NCI-H128 (cell line): ENCODE data around the gene POMP.
"Not testable (repeated sequence)": the region's sequence is repeated elsewhere in the genome, so short reads cannot be mapped to it uniquely, and the experiment has no call there.

Experiments
- DNase-seq: peaks from one replicate; lab custom pipeline; 2025; ENCODE audit not compliant: unreplicated experiment; lab: John Stamatoyannopoulos, UW

POMP gene

DNA sequence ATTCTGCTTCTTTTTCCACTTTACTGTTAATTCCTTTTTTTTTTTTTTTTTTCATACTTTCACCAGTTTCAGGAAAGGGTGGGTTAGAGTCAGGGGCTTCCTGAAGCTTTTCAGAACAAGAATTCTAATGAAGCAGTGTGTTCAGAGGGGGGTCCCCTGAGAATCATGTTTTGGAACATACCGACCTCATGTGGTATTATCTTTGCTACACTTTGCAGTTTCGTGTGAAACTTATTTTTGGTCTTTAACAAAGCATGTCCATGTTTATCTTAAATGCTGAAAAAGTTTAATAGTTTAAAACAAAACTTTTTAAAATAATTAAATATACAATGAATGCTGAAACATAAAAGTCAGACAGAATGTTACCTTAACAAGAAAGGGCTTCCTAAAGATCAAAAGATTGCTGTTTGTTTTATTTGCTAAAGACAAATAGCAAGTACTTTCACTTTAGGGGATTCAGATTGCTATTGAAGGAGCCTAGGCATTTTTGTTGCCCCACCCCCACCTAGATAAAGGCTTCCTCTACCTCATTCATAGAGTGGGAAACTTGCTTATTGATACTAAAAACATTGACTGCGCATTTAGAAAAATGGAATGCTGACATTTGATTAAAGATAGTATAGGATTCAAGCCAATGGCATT is 21.1 kb upstream of the POMP start:
- no peak for DNase-seq

- DNase-seq = no peak
Observed at GRCh38 chr13:28638756-28639155, 20.2 kb upstream of the POMP start.

- no peak for DNase-seq
Observed at GRCh38 chr13:28640861-28641599, 17.9 kb upstream of the POMP start.

DNA sequence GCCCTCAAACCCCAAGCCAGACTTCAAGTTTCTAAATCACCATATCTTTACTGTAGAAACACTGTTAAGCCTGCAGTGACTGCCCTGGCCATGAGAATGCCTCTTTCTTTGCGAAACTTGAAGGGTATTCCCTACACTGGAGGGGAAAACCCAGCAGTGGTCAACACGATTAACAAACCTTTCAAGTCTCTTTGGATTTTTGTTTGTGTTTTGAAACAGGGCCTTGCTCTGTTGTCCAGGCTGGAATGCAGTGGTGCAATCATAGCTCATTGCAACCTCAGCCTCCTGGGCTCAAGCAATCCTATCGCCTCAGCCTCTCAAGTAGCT is 17.4 kb upstream of the POMP start:
- no peak for DNase-seq

DNA sequence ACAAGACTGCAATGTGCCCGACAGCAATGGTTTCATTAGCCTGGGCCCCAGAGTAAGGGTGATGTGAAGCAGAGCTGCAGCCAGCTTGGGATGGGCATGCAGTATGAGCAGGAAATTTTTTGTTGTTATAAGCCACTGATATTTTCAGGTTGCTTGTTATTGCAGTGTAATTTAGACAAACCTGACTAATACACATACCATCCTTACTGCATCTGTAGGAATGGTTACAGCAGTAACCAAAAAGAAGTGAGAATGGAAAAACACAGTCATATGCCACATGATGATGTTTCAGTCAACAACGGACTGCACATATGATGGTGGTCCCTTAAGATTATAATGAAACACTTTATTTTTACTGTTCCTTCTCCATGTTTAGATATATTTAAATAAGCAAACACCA is 8.6 kb upstream of the POMP start:
- DNase-seq = no peak

DNA sequence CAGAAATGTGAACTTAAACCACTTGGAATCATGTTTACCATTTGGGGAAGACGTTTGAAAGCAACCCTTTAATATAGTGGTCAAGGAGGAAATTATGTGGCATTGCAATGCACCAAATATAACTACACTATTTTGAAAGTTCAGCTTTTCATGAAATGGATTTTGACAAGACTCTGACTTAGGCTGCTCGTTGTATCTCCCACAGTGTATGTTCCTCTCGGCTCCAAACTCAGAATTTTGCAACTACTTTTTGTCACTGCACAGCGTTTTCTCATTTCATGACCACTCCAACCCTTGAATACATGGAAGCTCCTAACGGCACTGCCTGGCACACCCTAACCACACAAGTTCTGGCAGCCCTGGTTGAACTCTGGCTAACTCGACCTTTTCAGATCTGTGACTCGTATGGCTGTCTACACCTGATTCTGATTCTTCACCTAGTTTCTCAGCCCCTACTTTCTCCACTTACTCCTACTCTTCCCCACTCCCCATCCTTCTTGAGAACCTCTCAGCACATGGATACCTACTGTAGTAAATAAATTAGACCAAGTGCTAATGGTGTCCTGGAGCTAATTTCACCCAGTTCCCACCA is 7.0 kb upstream of the POMP start:
- no peak for DNase-seq

GRCh38 chr13:28653111-28653510 is 5.8 kb upstream of the POMP start:
- DNase-seq = no peak

- no peak for DNase-seq
Observed at GRCh38 chr13:28654276-28654675, 4.7 kb upstream of the POMP start.

GRCh38 chr13:28655561-28655960 is 3.4 kb upstream of the POMP start:
- DNase-seq = no peak

DNA sequence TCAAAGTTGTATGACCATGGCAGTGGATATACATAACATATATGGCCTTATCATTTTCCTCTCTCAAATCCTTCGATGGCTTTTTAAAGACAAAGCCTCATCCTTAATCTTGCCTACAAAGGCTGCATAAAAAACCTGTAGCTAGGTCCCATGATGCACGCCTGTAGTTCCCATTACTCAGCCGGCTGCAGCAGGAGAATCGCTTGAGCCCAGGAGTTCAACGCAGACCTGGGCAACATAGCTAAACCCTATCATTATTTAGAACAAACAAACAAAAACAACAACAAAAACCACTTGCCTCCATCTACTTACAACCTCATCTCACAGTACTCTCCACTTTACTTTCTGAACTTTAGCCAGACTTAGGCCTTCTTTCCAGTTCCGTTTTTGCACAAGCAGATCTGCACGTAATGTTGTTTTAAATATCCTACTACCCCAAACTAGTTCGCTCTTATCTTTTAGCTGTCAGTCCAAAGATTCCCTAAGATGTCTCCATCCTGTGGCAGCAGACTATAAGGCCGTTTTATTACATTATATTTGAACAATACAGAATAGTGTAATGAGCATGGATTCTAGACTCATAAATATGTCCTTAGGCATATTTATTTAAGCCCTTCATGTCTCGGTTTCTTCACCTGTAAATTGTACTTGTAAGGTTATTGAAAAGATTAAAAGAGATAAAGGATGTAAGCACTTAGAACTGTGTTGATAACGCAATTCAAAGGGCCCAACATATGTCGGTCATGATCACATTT is 969 bp upstream of the POMP start:
- no peak for DNase-seq

DNA sequence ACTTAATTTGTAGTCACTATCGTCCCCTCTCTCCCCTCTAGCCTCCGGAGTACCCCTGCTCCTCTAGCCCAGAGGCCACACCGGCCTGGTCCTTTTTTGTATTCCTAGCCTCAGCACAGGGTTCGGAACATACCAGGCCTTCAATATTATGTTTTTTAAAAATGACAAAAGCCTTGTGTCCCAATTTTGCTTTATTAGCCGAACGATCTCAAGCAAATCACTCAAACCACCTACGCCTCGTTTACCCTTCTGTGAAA is 463 bp upstream of the POMP start:
- DNase-seq = no peak

DNA sequence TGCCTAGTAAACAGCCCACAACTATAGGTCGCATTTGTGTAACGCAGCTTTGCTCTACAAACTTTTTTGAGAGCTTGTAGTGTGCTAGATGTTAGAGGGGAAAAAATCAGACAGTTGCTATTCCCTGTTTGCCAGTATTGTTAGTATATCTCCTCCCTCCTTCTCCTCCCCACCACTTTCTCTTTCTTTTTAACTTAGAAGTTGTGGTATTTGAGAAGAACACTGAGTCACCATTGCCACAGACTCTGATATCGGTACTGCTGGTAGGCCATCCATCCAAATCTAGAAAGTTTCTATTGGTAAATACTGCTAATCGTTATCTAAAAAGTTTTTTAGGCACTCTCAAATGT is 666 bp downstream of the POMP start:
- DNase-seq = no peak

- no peak for DNase-seq
Observed at GRCh38 chr13:28666897-28667488, 8.1 kb downstream of the POMP start.

GRCh38 chr13:28671126-28671792 is 12.3 kb downstream of the POMP start:
- no peak for DNase-seq

- no peak for DNase-seq
Observed at GRCh38 chr13:28678809-28679208, 19.9 kb downstream of the POMP start.

GRCh38 chr13:28679628-28680027 is 20.7 kb downstream of the POMP start:
- DNase-seq = no peak

DNA sequence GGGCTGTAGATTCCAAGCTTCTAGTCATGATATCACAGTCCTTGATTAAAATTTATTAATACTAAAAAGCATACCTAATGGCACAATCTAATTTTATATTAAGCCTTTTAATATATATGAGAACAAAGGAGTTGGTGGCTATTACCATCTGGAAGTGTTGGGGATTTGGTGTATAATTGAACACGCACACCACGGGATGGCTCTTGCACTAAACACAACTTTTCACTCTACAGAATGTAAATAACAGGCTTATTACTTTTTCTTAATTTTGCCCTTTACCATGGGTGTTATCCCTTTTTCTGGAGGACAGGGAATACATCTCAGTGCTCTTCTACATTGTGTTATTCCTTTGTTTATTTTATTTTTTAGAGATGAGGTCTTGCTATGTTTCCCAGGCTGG is 21.6 kb downstream of the POMP start:
- no peak for DNase-seq

GRCh38 chr13:28683169-28683568 is 24.2 kb downstream of the POMP start:
- not testable (repeated sequence) for DNase-seq

DNA sequence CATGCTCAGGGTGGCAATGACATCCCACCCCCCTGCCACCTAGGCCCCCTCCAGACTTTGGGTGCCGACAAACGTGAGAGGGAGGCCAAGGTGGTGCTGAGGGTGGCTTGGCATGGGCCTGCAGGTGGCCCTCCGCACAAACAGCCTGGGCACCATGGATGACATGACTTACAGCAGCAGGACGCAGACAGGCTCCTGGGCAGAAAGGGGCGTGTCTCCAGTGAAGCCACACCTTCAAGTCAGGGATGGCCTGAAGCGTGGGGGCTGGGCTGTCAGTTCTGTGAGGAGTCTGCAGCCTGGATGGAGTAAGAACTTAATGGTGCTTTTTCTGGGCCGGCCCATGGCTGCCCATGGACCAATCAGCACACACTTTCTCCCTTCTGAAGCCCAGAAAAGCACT is 25.3 kb downstream of the POMP start:
- DNase-seq = no peak

DNA sequence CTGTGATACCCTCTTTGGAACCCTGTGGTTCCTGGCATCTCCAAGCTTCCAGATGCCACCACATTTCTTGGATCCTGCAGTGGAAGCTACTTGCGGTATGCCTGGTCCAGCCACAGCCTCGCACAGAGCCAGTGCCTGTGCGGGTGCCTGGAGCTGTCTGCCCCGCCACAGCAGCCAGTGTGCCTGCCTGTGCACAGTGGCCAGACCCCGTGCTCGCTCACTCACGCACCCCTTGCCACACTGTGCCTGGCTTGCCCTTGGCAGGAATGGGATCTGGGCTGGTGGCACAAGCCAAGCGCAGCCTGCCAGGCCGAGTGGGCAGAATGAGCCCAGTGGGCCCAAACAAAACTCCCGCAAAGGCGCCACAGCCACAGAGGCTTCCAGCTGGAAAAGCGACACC is 26.2 kb downstream of the POMP start:
- no peak for DNase-seq

DNA sequence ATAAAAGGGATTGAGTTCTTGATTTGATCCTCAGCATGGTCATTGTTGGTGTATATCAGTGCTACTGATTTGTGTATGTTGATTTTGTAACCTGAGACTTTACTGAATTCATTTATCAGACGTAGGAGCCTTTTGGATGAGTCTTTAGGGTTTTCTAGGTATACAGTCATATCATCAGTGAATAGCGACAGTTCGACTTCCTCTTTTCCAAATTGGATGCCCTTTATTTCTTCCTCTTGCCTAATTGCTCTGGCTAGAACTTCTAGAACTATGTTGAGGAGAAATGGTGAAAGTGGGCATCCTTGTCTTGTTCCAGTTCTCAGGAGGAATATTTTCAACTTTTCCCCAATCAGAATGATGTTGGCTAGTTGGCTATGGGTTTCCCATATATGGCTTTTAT is 27.0 kb downstream of the POMP start:
- no peak for DNase-seq
